GM12892 (cell line): ENCODE data around the gene ASTN2.

Source experiments
- POLR2A ChIP-seq: IDR thresholded peaks from 2 replicates; pipeline ENCODE4 v1.6.1; 2011; ENCODE audit warnings: low read depth, low read length, control low read depth
- POLR2AphosphoS5 ChIP-seq: IDR thresholded peaks from 2 replicates; pipeline ENCODE4 v1.6.1; 2011; ENCODE audit warnings: low read depth, low read length, control low read depth
- TAF1 ChIP-seq: IDR thresholded peaks from 2 replicates; pipeline ENCODE4 v1.6.1; 2011; ENCODE audit warnings: low read depth, mild to moderate bottlenecking, control low read depth, low read length, borderline replicate concordance

- TF ChIP-seq POLR2A (no peak), POLR2AphosphoS5 (no peak), TAF1 (no peak)
These were observed 149.6 kb downstream of the ASTN2 start for GRCh38 chr9:117265253-117265652.
